ENCODE measurements around the gene EGFR.

Gene EGFR

DNA sequence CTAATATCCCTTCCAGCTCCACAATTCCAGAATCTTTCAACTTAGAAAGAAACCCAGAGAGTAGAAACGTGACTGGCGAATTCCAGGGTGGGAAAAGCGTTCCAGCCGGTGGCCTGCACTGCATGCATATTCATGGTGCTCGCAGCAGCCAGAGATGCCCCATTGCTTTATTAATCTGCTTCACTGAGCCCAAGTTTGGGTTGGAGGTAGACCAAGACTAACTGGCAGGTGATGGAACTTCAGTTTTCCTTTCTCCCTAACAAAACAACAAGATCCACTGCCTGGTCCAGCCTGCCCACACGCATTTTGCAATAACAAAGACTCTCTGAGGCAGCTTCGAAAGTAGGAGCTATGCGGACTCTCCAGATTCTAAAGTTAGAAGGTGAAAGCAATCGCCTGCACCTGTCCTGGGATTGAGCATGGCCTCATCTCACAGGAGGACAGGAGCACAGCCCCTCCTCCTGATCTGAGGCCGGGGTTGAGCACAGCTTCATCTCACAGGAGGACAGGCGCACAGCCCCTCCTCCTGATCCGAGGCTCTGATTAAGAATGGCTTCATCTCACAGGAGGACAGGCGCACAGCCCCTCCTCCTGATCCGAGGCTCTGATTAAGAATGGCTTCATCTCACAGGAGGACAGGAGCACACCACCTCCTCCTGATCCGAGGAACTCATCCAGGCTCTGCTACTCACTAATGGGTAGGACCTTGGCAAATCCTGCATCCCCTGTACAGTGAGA, 218.5 kb downstream of the EGFR start:
- Histone ChIP-seq H2AFZ (ENCODE audit: low read depth, low read length) (no peak overlapping the region), H3K36me3 (ENCODE audit: insufficient read depth, low read length) (no peaks in the 10 kb centered on the region), H3K4me3 (ENCODE audit: low read length) (no peak overlapping the region), H3K27me3 (ENCODE audit: insufficient read depth, low read length) (no peaks in the 10 kb centered on the region), H3K9me3 (ENCODE audit: low read length) (no peaks in the 10 kb centered on the region), H3K4me1 (ENCODE audit: insufficient read depth, low read length) (no peaks in the 10 kb centered on the region)

DNA sequence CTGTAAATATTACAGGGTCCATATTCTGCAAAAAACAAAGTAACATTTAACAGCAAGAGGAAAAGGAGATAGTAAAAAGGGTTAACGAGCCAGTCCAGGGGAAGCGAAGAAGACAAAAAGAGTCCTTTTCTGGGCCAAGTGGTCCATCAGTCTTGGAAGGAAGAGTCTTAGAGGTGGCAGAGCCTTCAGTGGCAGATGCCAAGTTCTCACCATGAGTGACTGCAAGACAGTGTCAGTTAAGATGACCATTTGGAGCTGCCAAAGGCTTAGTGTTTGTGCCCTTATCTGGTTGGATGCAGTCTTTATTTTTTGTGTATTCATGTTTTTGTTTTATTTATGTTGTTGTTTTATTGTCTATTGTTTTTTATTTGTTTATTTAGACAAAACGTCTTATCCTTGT, 220.6 kb downstream of the EGFR start:
- no peaks in the 10 kb centered on the region for H3K9me3 ChIP-seq (ENCODE audit: low read length)
- no peaks in the 10 kb centered on the region for H3K4me1 ChIP-seq (ENCODE audit: insufficient read depth, low read length)
- no peaks in the 10 kb centered on the region for H3K36me3 ChIP-seq (ENCODE audit: insufficient read depth, low read length)
- no peak overlapping the region for H2AFZ ChIP-seq (ENCODE audit: low read depth, low read length)
- H3K27me3 ChIP-seq (ENCODE audit: insufficient read depth, low read length): no peaks in the 10 kb centered on the region
- H3K4me3 ChIP-seq (ENCODE audit: low read length): no peak overlapping the region

DNA sequence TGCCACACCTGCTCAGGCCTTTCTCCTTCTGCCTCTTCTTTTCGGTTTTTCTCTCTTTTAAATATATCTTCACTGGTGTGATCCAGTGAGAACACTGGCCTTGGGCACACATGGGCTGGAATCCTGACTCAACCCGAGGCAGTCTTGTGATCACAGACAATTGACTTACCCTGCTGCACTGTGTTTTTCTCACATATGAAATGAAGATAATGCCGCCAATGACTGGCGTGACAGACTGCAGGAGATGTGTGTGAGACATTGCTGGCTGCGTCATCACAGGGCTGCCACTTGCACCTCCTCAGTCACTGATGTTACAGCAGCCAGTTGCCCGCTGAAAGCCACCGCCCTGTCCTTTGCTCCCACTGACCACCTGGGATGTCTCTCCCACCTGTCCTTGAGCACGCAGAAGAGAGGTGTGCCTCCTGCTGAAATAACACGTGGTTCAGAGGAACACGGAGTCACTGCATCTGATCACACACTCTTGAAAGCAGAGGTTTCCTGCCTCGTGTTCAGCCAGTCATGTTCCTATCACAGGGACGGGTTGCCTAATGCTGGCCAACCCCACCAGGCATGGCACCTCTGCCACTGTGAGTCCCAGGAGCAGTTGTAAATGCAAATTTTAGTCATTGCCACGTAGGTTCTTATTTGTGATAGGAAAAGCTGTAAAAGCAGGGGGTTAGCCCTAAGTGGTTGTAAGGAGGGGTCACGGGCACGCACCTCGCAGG, 221.8 kb downstream of the EGFR start:
- Histone ChIP-seq H3K36me3 (ENCODE audit: insufficient read depth, low read length) (no peaks in the 10 kb centered on the region), H3K9me3 (ENCODE audit: low read length) (no peaks in the 10 kb centered on the region), H2AFZ (ENCODE audit: low read depth, low read length) (no peak overlapping the region), H3K27me3 (ENCODE audit: insufficient read depth, low read length) (no peaks in the 10 kb centered on the region), H3K4me3 (ENCODE audit: low read length) (no peak overlapping the region), H3K4me1 (ENCODE audit: insufficient read depth, low read length) (peaks cover 7% of the 10 kb centered on the region)

DNA sequence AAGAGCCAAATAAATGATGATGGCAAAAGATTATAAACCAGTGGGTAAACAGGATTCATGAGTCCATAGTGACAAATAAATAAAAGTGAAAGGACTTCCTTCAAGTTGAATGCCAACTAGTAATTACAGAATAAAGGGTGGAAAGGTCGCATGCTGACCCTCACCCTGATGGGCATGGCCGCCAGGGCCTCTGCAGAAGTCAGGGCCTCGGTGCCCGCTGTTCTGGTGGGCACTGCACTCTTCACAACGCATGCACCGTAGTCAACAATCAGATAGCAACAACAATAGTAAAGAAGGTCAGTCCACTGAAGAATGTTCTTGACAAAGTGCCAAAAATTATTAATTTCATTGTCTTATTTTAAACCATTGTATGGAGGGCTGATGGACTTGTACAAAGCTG, 223.1 kb downstream of the EGFR start:
- Histone ChIP-seq H3K4me1 (ENCODE audit: insufficient read depth, low read length) (peaks cover 14% of the 10 kb centered on the region), H3K27me3 (ENCODE audit: insufficient read depth, low read length) (no peaks in the 10 kb centered on the region), H3K36me3 (ENCODE audit: insufficient read depth, low read length) (no peaks in the 10 kb centered on the region), H2AFZ (ENCODE audit: low read depth, low read length) (no peak overlapping the region), H3K4me3 (ENCODE audit: low read length) (no peak overlapping the region), H3K9me3 (ENCODE audit: low read length) (no peaks in the 10 kb centered on the region)

DNA sequence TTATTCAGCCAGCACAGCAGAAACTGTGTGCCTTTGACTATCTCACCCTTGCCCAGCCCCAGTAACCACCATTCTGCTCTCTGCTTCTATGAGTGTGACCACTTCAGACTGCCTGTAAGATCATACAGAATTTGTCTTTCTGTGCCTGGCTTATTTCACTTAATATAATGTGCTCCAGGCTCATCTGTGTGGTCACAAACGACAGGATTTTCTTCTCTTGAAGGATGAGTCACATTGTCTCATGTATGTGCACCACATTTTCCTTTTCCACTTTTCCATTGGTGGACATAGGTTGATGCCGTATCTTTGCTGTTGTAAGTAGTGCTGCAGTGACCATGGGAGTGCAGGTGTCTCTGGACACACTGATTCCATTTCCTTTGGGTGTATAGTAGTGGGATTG, 223.8 kb downstream of the EGFR start:
- Histone ChIP-seq H3K9me3 (ENCODE audit: low read length) (no peaks in the 10 kb centered on the region), H3K4me1 (ENCODE audit: insufficient read depth, low read length) (peaks cover 14% of the 10 kb centered on the region), H3K4me3 (ENCODE audit: low read length) (no peak overlapping the region), H3K36me3 (ENCODE audit: insufficient read depth, low read length) (no peaks in the 10 kb centered on the region), H2AFZ (ENCODE audit: low read depth, low read length) (no peak overlapping the region), H3K27me3 (ENCODE audit: insufficient read depth, low read length) (no peaks in the 10 kb centered on the region)

DNA sequence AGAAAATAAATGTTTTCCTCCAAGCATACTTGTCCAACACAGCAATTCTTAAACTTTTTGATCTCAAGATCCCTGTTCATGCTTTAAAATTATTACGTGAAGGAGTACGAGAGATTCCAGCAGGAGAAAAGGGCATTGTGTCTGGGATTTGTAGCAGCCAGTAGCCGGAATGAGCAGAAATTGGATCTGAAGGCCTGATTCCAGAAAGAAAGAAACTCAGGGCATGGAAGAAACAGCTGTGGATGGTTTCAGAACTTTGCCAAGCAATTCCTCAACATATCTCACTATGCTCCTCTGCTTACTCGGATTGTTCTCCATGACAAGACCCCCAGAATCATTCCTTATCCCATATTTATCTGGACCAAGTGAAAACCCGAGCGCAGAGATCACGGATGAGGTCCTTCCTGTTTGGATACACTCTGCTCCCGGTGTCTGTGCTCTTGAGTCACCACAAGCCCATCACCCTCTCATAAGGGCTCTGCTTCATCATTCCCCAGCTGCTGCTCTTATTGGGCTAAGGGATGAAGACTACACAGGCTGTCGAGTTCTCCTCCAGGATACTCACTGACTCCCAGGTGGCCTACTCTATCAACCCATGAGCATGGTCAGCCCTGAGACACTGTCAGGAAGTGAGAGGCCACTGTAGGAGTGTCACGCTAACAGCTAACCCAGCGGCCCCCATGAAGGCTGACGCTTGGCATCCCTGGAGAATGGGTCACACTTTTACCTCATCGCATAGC, 225.4 kb downstream of the EGFR start:
- peaks cover 14% of the 10 kb centered on the region for H3K4me1 ChIP-seq (ENCODE audit: insufficient read depth, low read length)
- no peak overlapping the region for H3K4me3 ChIP-seq (ENCODE audit: low read length)
- no peaks in the 10 kb centered on the region for H3K36me3 ChIP-seq (ENCODE audit: insufficient read depth, low read length)
- H3K9me3 ChIP-seq (ENCODE audit: low read length): no peaks in the 10 kb centered on the region
- H2AFZ ChIP-seq (ENCODE audit: low read depth, low read length): no peak overlapping the region
- H3K27me3 ChIP-seq (ENCODE audit: insufficient read depth, low read length): no peaks in the 10 kb centered on the region

DNA sequence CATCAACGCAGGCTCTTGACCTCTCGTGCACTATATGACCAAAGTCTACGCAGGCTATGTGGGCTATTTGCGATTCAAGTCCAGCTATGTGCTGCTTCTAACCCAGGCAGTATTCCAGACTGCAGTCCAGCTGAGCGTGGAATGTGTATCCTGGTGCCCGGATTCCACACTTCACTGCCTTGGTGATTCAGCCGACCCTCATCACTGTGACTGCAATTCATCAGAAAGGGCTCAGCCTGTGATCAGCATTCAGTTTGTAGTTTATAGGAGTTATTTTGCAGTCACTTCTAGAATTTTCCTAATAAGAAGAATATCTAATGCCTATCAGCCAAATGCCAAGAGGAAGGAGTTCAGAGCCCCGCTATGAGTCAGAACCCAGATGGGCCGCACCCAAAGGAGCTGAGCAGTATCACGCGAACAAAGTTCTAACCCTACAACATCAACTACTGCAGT, 226.5 kb downstream of the EGFR start:
- H3K4me3 ChIP-seq (ENCODE audit: low read length): no peak overlapping the region

DNA sequence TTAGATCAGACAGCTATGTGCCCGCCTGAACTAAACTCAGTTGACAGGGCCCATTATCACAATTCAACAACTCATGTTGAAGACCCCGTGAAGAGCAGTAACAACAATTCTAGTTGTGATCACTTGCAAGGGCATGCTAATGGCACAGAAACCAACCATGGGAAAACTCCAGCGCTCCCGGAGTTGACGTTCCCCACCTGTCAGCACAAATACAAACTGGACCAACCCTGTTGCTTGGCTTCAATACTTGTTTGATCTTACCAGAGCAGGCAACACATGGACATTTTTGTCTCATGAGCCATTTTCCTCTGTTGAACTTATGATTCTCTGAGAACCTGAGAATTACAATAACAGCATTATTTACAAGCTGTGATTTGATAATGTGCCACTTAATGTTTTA, 227.4 kb downstream of the EGFR start:
- Histone ChIP-seq H3K4me1 (ENCODE audit: insufficient read depth, low read length) (peaks cover 14% of the 10 kb centered on the region), H3K36me3 (ENCODE audit: insufficient read depth, low read length) (no peaks in the 10 kb centered on the region), H3K9me3 (ENCODE audit: low read length) (no peaks in the 10 kb centered on the region), H3K4me3 (ENCODE audit: low read length) (no peak overlapping the region), H3K27me3 (ENCODE audit: insufficient read depth, low read length) (no peaks in the 10 kb centered on the region), H2AFZ (ENCODE audit: low read depth, low read length) (no peak overlapping the region)

More for the DNA sequence above, 226.5 kb downstream of the EGFR start:
- no peaks in the 10 kb centered on the region for H3K27me3 ChIP-seq (ENCODE audit: insufficient read depth, low read length)
- peaks cover 14% of the 10 kb centered on the region for H3K4me1 ChIP-seq (ENCODE audit: insufficient read depth, low read length)
- H3K36me3 ChIP-seq (ENCODE audit: insufficient read depth, low read length): no peaks in the 10 kb centered on the region
- no peaks in the 10 kb centered on the region for H3K9me3 ChIP-seq (ENCODE audit: low read length)
- H2AFZ ChIP-seq (ENCODE audit: low read depth, low read length): no peak overlapping the region

DNA sequence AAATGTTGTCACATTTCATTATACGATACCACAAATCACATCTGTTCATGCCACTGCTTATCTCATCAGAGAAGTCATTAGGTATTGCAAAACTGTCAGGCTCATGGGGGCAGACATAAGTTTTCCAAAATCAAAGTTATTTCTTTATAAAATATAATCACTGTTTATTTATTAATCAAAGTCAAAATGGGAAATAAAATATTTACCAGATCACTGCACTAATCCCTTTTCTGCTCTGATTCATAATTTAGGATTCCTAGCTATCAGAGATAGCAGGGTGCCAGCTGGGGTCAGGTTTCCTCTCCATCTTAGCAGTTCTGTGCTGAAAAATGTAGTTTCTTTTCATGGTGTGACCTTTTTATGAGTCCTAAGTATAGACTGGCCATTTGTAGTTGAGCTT, 228.6 kb downstream of the EGFR start:
- no peak overlapping the region for H3K4me3 ChIP-seq (ENCODE audit: low read length)
- H3K36me3 ChIP-seq (ENCODE audit: insufficient read depth, low read length): no peaks in the 10 kb centered on the region
- no peaks in the 10 kb centered on the region for H3K9me3 ChIP-seq (ENCODE audit: low read length)
- no peaks in the 10 kb centered on the region for H3K27me3 ChIP-seq (ENCODE audit: insufficient read depth, low read length)
- peaks cover 14% of the 10 kb centered on the region for H3K4me1 ChIP-seq (ENCODE audit: insufficient read depth, low read length)
- H2AFZ ChIP-seq (ENCODE audit: low read depth, low read length): no peak overlapping the region

DNA sequence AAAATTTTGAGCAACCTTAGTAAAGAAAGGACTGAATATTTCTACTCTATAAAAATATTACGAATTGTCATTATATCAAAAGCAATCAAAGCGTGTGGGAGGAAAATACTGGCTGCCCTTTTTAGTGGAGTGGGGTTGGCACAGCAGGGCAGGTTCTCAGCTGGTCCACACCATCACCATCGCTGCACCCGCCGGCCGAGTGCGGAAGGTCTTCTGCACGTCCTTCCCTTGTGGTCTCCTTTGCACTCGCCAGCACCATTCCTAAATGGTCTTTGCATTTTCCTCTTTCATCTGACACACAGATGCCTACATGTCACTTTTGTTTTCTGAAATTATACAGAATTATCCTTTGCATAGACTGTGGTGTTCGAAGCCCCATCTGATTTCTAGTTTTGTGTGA, 229.7 kb downstream of the EGFR start:
- H3K4me1 ChIP-seq (ENCODE audit: insufficient read depth, low read length): peaks cover 14% of the 10 kb centered on the region
- H2AFZ ChIP-seq (ENCODE audit: low read depth, low read length): no peak overlapping the region
- H3K9me3 ChIP-seq (ENCODE audit: low read length): no peaks in the 10 kb centered on the region
- peaks cover 3% of the 10 kb centered on the region for H3K27me3 ChIP-seq (ENCODE audit: insufficient read depth, low read length)
- H3K4me3 ChIP-seq (ENCODE audit: low read length): no peak overlapping the region
- no peaks in the 10 kb centered on the region for H3K36me3 ChIP-seq (ENCODE audit: insufficient read depth, low read length)

DNA sequence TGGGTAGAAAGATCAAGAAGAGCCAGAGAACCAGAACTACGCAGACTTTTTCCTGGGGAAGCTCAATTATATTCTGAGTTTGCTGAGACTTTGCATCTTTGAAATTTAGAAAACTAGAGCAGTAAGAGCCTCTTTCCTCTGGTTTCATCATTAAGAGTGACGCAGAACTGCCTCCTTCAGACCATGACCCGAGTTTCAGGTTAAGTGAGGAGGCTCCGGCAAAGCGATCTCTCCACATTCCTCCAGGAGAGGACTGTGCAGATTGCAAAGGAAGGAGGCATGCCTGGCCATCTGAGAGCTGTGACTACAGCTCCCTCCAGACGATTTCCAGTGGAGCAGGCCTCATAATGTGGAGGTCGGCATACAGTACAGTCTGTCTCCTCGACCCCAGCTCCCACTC, 230.5 kb downstream of the EGFR start:
- Histone ChIP-seq H3K4me1 (ENCODE audit: insufficient read depth, low read length) (peaks cover 14% of the 10 kb centered on the region), H2AFZ (ENCODE audit: low read depth, low read length) (no peak overlapping the region), H3K4me3 (ENCODE audit: low read length) (no peak overlapping the region), H3K36me3 (ENCODE audit: insufficient read depth, low read length) (no peaks in the 10 kb centered on the region), H3K27me3 (ENCODE audit: insufficient read depth, low read length) (peaks cover 3% of the 10 kb centered on the region), H3K9me3 (ENCODE audit: low read length) (no peaks in the 10 kb centered on the region)

DNA sequence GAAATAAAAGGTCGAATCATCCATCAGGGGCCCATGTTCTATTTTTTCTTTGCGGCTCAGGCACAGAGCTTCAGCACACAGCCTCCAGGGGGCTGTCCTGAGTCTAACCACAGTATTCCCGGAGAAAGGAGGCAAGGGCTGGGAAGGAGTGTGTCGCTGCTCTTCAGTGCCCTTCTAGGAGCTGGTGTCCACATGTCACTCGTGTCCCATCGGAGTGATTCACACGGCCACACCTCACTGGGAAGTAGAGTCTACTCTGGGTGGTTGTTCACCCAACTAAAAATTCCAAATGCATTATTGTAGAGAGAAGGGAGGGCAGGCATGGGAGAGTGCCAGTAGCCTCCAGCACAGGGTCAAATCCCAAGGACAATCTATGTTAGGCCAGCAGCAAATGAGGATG, 231.5 kb downstream of the EGFR start:
- Histone ChIP-seq H3K27me3 (ENCODE audit: insufficient read depth, low read length) (peaks cover 3% of the 10 kb centered on the region), H3K9me3 (ENCODE audit: low read length) (no peaks in the 10 kb centered on the region), H2AFZ (ENCODE audit: low read depth, low read length) (no peak overlapping the region), H3K4me3 (ENCODE audit: low read length) (no peak overlapping the region), H3K36me3 (ENCODE audit: insufficient read depth, low read length) (no peaks in the 10 kb centered on the region), H3K4me1 (ENCODE audit: insufficient read depth, low read length) (peaks cover 13% of the 10 kb centered on the region)

DNA sequence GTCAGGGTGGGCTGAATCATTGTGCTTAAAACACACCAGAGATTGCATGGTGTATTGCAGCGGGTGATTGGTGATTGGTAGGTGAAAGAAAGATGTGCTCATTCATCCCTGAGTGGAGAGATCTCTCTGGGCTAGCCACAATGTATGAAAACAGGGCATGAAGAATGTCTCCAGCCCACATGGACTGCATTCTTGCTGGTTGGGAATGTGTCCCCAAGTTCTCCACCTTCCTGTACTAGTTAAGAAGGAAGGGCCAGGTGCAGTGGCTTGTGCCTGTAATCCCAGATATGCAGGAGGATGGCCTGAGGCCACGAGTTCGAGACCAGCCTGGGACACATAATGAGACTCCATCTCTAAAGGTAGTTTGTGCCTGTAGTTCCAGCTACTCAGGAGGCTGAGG, 232.5 kb downstream of the EGFR start:
- Histone ChIP-seq H3K27me3 (ENCODE audit: insufficient read depth, low read length) (peaks cover 3% of the 10 kb centered on the region), H3K9me3 (ENCODE audit: low read length) (no peaks in the 10 kb centered on the region), H3K36me3 (ENCODE audit: insufficient read depth, low read length) (no peaks in the 10 kb centered on the region), H3K4me1 (ENCODE audit: insufficient read depth, low read length) (peaks cover 7% of the 10 kb centered on the region), H2AFZ (ENCODE audit: low read depth, low read length) (no peak overlapping the region), H3K4me3 (ENCODE audit: low read length) (no peak overlapping the region)

Data from neuron (in vitro differentiated cells).